Smooth muscle cell (in vitro differentiated cells): ENCODE results near the gene CAPZB. TPM values are rescaled to one million over a fixed set of nuclear protein-coding genes. Genes with fewer than 3 reads are reported as not detected.

ENCODE experiments used
- DNase-seq: peaks from one replicate; lab custom pipeline; 2025; ENCODE audit not compliant: unreplicated experiment; lab: John Stamatoyannopoulos, UW
- H2AFZ ChIP-seq: fragments of 200-600 bp; sonication (generic); 2 replicates; pipeline ENCODE4 v1.6.0; 2016; ENCODE audit warnings: antibody characterized with exemption, low read depth, mild to moderate bottlenecking
- H3F3A ChIP-seq: fragments of 200-600 bp; sonication (generic); 2 replicates; pipeline ENCODE4 v1.6.0; 2017; ENCODE audit warnings: antibody characterized with exemption, low read depth
- H3K27ac ChIP-seq: fragments of 200-600 bp; sonication (generic); 2 replicates; pipeline ENCODE4 v1.5.1; 2016; ENCODE audit warnings: low read depth, mild to moderate bottlenecking
- H3K27me3 ChIP-seq: fragments of 200-600 bp; sonication (generic); 2 replicates; pipeline ENCODE4 v1.6.1; 2016; ENCODE audit warnings: low read depth, mild to moderate bottlenecking
- H3K36me3 ChIP-seq: fragments of 200-600 bp; sonication (generic); 2 replicates; pipeline ENCODE4 v1.5.1; 2016; ENCODE audit warnings: low read depth
- H3K4me1 ChIP-seq: fragments of 200-600 bp; sonication (generic); 2 replicates; pipeline ENCODE4 v1.5.1; 2016; ENCODE audit warnings: low read depth
- H3K4me2 ChIP-seq: fragments of 200-600 bp; sonication (generic); 2 replicates; pipeline ENCODE4 v1.6.0; 2016; ENCODE audit warnings: mild to moderate bottlenecking
- H3K4me3 ChIP-seq: fragments of 200-600 bp; sonication (generic); 2 replicates; pipeline ENCODE4 v1.5.1; 2016; ENCODE audit warnings: mild to moderate bottlenecking
- H3K79me2 ChIP-seq: fragments of 200-600 bp; sonication (generic); 2 replicates; pipeline ENCODE4 v1.6.0; 2016; ENCODE audit warnings: low read depth, mild to moderate bottlenecking
- H3K9ac ChIP-seq: fragments of 200-600 bp; sonication (generic); 2 replicates; pipeline ENCODE4 v1.6.0; 2016; ENCODE audit warnings: low read depth
- H3K9me3 ChIP-seq: fragments of 200-600 bp; sonication (generic); replicated peaks from 2 replicates; pipeline ENCODE4 v1.5.1; 2016; ENCODE audit warnings: low read depth
- H4K20me1 ChIP-seq: fragments of 200-600 bp; sonication (generic); 2 replicates; pipeline ENCODE4 v1.6.0; 2016; ENCODE audit warnings: low read depth
- CTCF ChIP-seq: fragments of 200-600 bp; sonication (generic); IDR thresholded peaks from 2 replicates; pipeline ENCODE4 v1.5.1; 2017; ENCODE audit warnings: borderline replicate concordance, mild to moderate bottlenecking, antibody characterized with exemption; ENCODE audit not compliant: insufficient read depth, poor library complexity, severe bottlenecking
- WGBS: methylation state at CpG from one replicate; pipeline ENCODE4 v1.1.7; 2016; ENCODE audit warnings: low lambda C conversion rate; 5-methylcytosine and 5-hydroxymethylcytosine counted together
- polyA plus RNA-seq: library from polyadenylated mRNA; unstranded; fragments of >200 nt; fragmentation: Nextera tagmentation; extraction: Ambion mirVana; gene quantifications from 2 replicates; pipeline ENCODE4 v1.2.1, GENCODE V29; 2016
- total RNA-seq: library from RNA; depleted of rRNA; stranded (reverse); fragments of >200 nt; gene quantifications from 2 replicates; pipeline ENCODE4 v1.2.3, GENCODE V29; 2014

Gene CAPZB
- total and polyA plus RNA-seq, 2 experiments from 2014 or later = 205 to 405 TPM

DNA sequence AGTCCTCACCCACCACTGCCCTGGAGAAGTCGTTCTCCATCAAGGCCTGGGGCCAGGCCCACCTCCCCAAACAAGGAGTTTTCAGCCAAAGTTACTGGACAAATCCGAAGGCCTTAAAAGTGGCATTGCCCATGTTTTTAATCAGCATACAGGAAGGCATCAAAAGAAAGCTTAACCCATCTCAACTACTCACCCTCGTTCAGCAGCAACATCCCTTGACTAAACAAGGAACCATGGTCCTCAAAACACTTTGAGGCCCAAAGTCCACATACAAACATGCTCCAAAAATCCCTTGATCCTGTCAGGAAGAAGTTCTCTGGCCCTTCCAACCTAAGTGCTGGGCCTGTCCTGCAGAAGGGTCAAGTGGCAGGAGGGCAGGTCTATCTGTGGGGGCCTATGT, 1.6 kb downstream of the CAPZB start:
- Histone ChIP-seq H3K36me3 (no peaks in the 10 kb centered on the region), H3K27me3 (no peaks in the 10 kb centered on the region), H3K4me1 (peaks cover 10% of the 10 kb centered on the region), H3K79me2 (peaks cover 66% of the 10 kb centered on the region), H3K9ac (peak overlapping the region; percentile 96), H3F3A (peaks cover 4% of the 10 kb centered on the region), H4K20me1 (peaks cover 62% of the 10 kb centered on the region), H3K9me3 (no peaks in the 10 kb centered on the region), H3K4me3 (peak overlapping the region; percentile 99), H2AFZ (no peak overlapping the region), H3K27ac (peak overlapping the region; percentile 88), H3K4me2 (peak overlapping the region; percentile 94)
- TF ChIP-seq CTCF = no peak
- WGBS = 70% methylated on average over 3 of the region's 3 CpGs
- no peak for DNase-seq

- DNase-seq = no peak
- H3K27me3 ChIP-seq = no peaks in the 10 kb centered on the region
- peaks cover 4% of the 10 kb centered on the region for H3F3A ChIP-seq
- peak overlapping the region; percentile 94 for H3K4me2 ChIP-seq
- peak overlapping the region; percentile 99 for H3K4me3 ChIP-seq
- peaks cover 67% of the 10 kb centered on the region for H4K20me1 ChIP-seq
- peak overlapping the region; percentile 96 for H3K9ac ChIP-seq
- no peak for TF ChIP-seq CTCF
- peaks cover 71% of the 10 kb centered on the region for H3K79me2 ChIP-seq
- H3K9me3 ChIP-seq = no peaks in the 10 kb centered on the region
- H3K4me1 ChIP-seq = peaks cover 10% of the 10 kb centered on the region
- no peaks in the 10 kb centered on the region for H3K36me3 ChIP-seq
- H3K27ac ChIP-seq = no peak overlapping the region
- WGBS = 92% methylated on average over 3 of the region's 3 CpGs
- no peak overlapping the region for H2AFZ ChIP-seq
These were observed 2.1 kb downstream of the CAPZB start for GRCh38 chr1:19483261-19483660.

DNA sequence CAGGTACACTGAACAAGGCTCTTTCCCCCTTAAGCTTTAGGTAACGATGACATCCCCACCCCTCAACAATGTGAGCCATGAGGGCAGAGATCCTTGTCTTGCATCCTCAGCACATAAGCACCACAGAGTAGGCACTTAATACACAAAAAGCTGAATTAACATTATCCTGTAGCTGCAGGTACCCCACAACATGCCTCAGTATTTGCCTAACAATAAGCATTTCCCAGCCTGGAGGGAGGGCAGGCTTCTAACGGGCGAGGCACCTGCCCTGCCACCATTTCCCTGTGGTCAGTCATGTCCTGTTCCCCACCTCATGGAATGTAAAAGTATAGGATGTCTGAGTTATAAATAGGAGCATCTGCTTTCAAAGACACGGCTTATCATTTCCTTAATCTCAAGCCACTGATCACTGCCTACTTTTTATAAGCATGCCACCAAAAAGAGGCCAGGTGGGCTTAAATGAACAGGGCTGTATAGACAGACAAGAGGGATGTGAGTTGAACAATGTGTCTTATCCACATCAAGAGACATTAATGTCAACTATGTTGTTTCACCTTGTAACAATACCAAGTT, 3.4 kb downstream of the CAPZB start:
- H4K20me1 ChIP-seq = peaks cover 80% of the 10 kb centered on the region

More for the DNA sequence above, 3.4 kb downstream of the CAPZB start:
- H3K9ac ChIP-seq = no peak overlapping the region
- H3K4me3 ChIP-seq = no peak overlapping the region
- no peaks in the 10 kb centered on the region for H3K36me3 ChIP-seq
- H3F3A ChIP-seq = peaks cover 4% of the 10 kb centered on the region
- H3K9me3 ChIP-seq = no peaks in the 10 kb centered on the region
- 67% methylated on average over 4 of the region's 4 CpGs for WGBS
- no peak for DNase-seq
- H3K79me2 ChIP-seq = peaks cover 84% of the 10 kb centered on the region
- TF ChIP-seq CTCF = no peak
- no peak overlapping the region for H2AFZ ChIP-seq
- H3K4me1 ChIP-seq = peaks cover 10% of the 10 kb centered on the region
- peak overlapping the region; percentile 94 for H3K4me2 ChIP-seq
- no peak overlapping the region for H3K27ac ChIP-seq
- H3K27me3 ChIP-seq = no peaks in the 10 kb centered on the region
